Activated B cell treated with CpG ODN at 0.5 μM for 24 hours (primary cell): ENCODE data around the gene DPP10. TPM values are rescaled to one million over a fixed set of nuclear protein-coding genes. Genes with fewer than 3 reads are reported as not detected.

Experiments used
- ATAC-seq: fragments of 200-7000 bp; cut with Tn5 transposase; one replicate; pipeline ENCODE4 v1.10.0; 2021; ENCODE audit warnings: low read depth, mild to moderate bottlenecking, moderate library complexity
- CTCF ChIA-PET: fragments of 350-600 bp; sonication (Branson Sonifier 250); formaldehyde crosslinking; loops from one replicate; lab custom pipeline; 2021; ENCODE audit warnings: antibody characterized with exemption; lab: Charles Lee
- POLR2A ChIA-PET: fragments of 350-600 bp; sonication (Branson Sonifier 250); formaldehyde crosslinking; loops from one replicate; lab custom pipeline; 2021; ENCODE audit warnings: antibody characterized with exemption; lab: Charles Lee
- DNase-seq: peaks from one replicate; pipeline ENCODE4 v3.0.0; 2022
- H3K27ac Mint-ChIP-seq: one replicate; pipeline ENCODE4 v1.8.0; 2020; ENCODE audit warnings: mixed read lengths
- H3K27me3 Mint-ChIP-seq: one replicate; pipeline ENCODE4 v1.8.0; 2021; ENCODE audit warnings: mixed read lengths
- H3K36me3 Mint-ChIP-seq: one replicate; pipeline ENCODE4 v1.8.0; 2021; ENCODE audit warnings: low read depth, mixed read lengths
- H3K4me1 Mint-ChIP-seq: one replicate; pipeline ENCODE4 v1.8.0; 2021; ENCODE audit warnings: mixed read lengths
- H3K4me3 Mint-ChIP-seq: one replicate; pipeline ENCODE4 v1.8.0; 2020; ENCODE audit warnings: mild to moderate bottlenecking, mixed read lengths
- H3K9me3 Mint-ChIP-seq: one replicate; pipeline ENCODE4 v1.8.0; 2020; ENCODE audit warnings: mixed read lengths
- CTCF ChIP-seq: fragments of 200-600 bp; IDR thresholded peaks from one replicate; pipeline ENCODE4 v1.8.0; 2022; ENCODE audit warnings: antibody characterized with exemption, mild to moderate bottlenecking
- intact Hi-C: fragments of 100-400 bp; cut with micrococcal nuclease; formaldehyde crosslinking; loops from one replicate; pipeline ENCODE4 v1.15.1; 2024
- total RNA-seq: library from RNA; stranded (reverse); gene quantifications from 2 replicates; pipeline ENCODE4 v1.2.3, GENCODE V29; 2022

The DPP10 gene
- total RNA-seq, 1 donor from 2014 or later = not detected

- peaks cover 4% of the 10 kb centered on the region for H3K4me1 Mint-ChIP-seq
- TF ChIP-seq CTCF = no peak
- peaks cover 19% of the 10 kb centered on the region for H3K27me3 Mint-ChIP-seq
- ChIA-PET POLR2A (no interaction called here), CTCF (no interaction called here)
- no peaks in the 10 kb centered on the region for H3K9me3 Mint-ChIP-seq
- no peaks in the 10 kb centered on the region for H3K36me3 Mint-ChIP-seq
- DNase-seq (no peak), ATAC-seq (no peak)
- no peak overlapping the region for H3K4me3 Mint-ChIP-seq
- intact Hi-C loops = no loop called here
- H3K27ac Mint-ChIP-seq = no peak overlapping the region
These were observed 723.2 kb downstream of the DPP10 start for GRCh38 chr2:115165529-115166109.

- H3K4me1 Mint-ChIP-seq = no peaks in the 10 kb centered on the region
- ChIA-PET CTCF (no interaction called here), POLR2A (no interaction called here)
- H3K9me3 Mint-ChIP-seq = no peaks in the 10 kb centered on the region
- no peak for DNase-seq
- no peak for TF ChIP-seq CTCF
- intact Hi-C loops = no loop called here
- H3K4me3 Mint-ChIP-seq = no peak overlapping the region
- no peak for ATAC-seq
- peaks cover 4% of the 10 kb centered on the region for H3K27me3 Mint-ChIP-seq
- no peak overlapping the region for H3K27ac Mint-ChIP-seq
- H3K36me3 Mint-ChIP-seq = no peaks in the 10 kb centered on the region
These were observed 726.0 kb downstream of the DPP10 start for GRCh38 chr2:115168457-115168856.

- H3K27me3 Mint-ChIP-seq = no peaks in the 10 kb centered on the region
- H3K4me1 Mint-ChIP-seq = no peaks in the 10 kb centered on the region
- H3K27ac Mint-ChIP-seq = no peak overlapping the region
- DNase-seq (no peak), ATAC-seq (no peak)
- no peak overlapping the region for H3K4me3 Mint-ChIP-seq
- H3K36me3 Mint-ChIP-seq = no peaks in the 10 kb centered on the region
- H3K9me3 Mint-ChIP-seq = no peaks in the 10 kb centered on the region
- TF ChIP-seq CTCF = no peak
- intact Hi-C loops = no loop called here
- CTCF ChIA-PET = no interaction called here
- POLR2A ChIA-PET = no interaction called here
These were observed 727.4 kb downstream of the DPP10 start for GRCh38 chr2:115169814-115170213.

- TF ChIP-seq CTCF = no peak
- DNase-seq (no peak), ATAC-seq (no peak)
- H3K27ac Mint-ChIP-seq = no peak overlapping the region
- no peak overlapping the region for H3K4me3 Mint-ChIP-seq
- POLR2A ChIA-PET = no interaction called here
- no peaks in the 10 kb centered on the region for H3K9me3 Mint-ChIP-seq
- no peaks in the 10 kb centered on the region for H3K27me3 Mint-ChIP-seq
- CTCF ChIA-PET = no interaction called here
- intact Hi-C loops = no loop called here
- no peaks in the 10 kb centered on the region for H3K36me3 Mint-ChIP-seq
- H3K4me1 Mint-ChIP-seq = no peaks in the 10 kb centered on the region
These were observed 729.3 kb downstream of the DPP10 start for GRCh38 chr2:115171751-115172150.

GRCh38 chr2:115174651-115175050 is 732.2 kb downstream of the DPP10 start:
- DNase-seq = no peak
- ChIA-PET POLR2A (no interaction called here), CTCF (no interaction called here)
- TF ChIP-seq CTCF = no peak
- Mint-ChIP-seq H3K4me1 (no peaks in the 10 kb centered on the region), H3K27me3 (no peaks in the 10 kb centered on the region), H3K36me3 (no peaks in the 10 kb centered on the region), H3K9me3 (no peaks in the 10 kb centered on the region), H3K4me3 (no peak overlapping the region), H3K27ac (no peak overlapping the region)
- no peak for ATAC-seq
- intact Hi-C loops = no loop called here
